AG04449 (cell line): ENCODE results near the gene ZNF142.
A peak's percentile ranks its signal among the peaks of the same experiment; 100 is the strongest.

Experiments
- CTCF ChIA-PET: fragments of 350-600 bp; formaldehyde crosslinking; extraction: SDS; loops from one replicate; lab custom pipeline; 2021; ENCODE audit warnings: antibody characterized with exemption; lab: Yijun Ruan, JAX
- POLR2A ChIA-PET: fragments of 400-600, 350-600 bp; formaldehyde crosslinking; extraction: SDS; loops from one replicate; lab custom pipeline; 2020; ENCODE audit warnings: antibody characterized with exemption, inconsistent platforms; lab: Yijun Ruan, JAX
- DNase-seq: peaks from one replicate; pipeline ENCODE4 v3.0.0-alpha.2; 2010; ENCODE audit warnings: low read depth, low spot score
- H3K4me3 ChIP-seq: 2 replicates; pipeline ENCODE4 v1.5.1; 2011; ENCODE audit warnings: low read depth, mild to moderate bottlenecking, control low read depth, low read length
- CTCF ChIP-seq: IDR thresholded peaks from one replicate; pipeline ENCODE4 v1.5.1; 2011; ENCODE audit warnings: mild to moderate bottlenecking, moderate library complexity, low read length, control low read depth, inconsistent platforms; ENCODE audit not compliant: insufficient read depth; ENCODE audit errors: missing control alignments

The ZNF142 gene

GRCh38 chr2:218648088-218648786, 11.2 kb downstream of the ZNF142 start:
- H3K4me3 ChIP-seq, result no peak overlapping the region
- CTCF ChIA-PET, result interaction anchor here (0.6 to 6.4 kb wide), 34 partner anchors 8 to 376 kb away, joined by 3 to 95 read pairs (median 4); partner anchors contain the start of genes BCS1L, PLCD4, RNF25 and STK36
- POLR2A ChIA-PET, result no interaction called here
- peak; percentile 84 for TF ChIP-seq CTCF
- DNase-seq, result no peak

GRCh38 chr2:218645126-218645525, 14.3 kb downstream of the ZNF142 start:
- TF ChIP-seq CTCF, result no peak
- CTCF ChIA-PET, result interaction anchor here (1.0 to 6.4 kb wide), 5 partner anchors 14 to 373 kb away, joined by 3 to 95 read pairs (median 4); partner anchors contain the start of genes BCS1L and ZNF142
- POLR2A ChIA-PET, result no interaction called here
- no peak for DNase-seq
- no peak overlapping the region for H3K4me3 ChIP-seq

- CTCF ChIA-PET, result interaction anchor here (1.0 to 2.4 kb wide), 4 partner anchors 11 to 373 kb away, joined by 3 to 9 read pairs (median 4); partner anchors contain the start of genes BCS1L and ZNF142
- no peak for TF ChIP-seq CTCF
- POLR2A ChIA-PET, result no interaction called here
- no peak overlapping the region for H3K4me3 ChIP-seq
- DNase-seq, result no peak
Observed at GRCh38 chr2:218644721-218645120, 14.7 kb downstream of the ZNF142 start.

- no peak overlapping the region for H3K4me3 ChIP-seq
- POLR2A ChIA-PET, result no interaction called here
Observed at GRCh38 chr2:218643751-218644310, 15.6 kb downstream of the ZNF142 start.

GRCh38 chr2:218642786-218643185, 16.6 kb downstream of the ZNF142 start:
- TF ChIP-seq CTCF, result no peak
- POLR2A ChIA-PET, result no interaction called here
- no peak overlapping the region for H3K4me3 ChIP-seq
- DNase-seq, result no peak
- CTCF ChIA-PET, result interaction anchor here (1.1 to 2.4 kb wide), 3 partner anchors 16 to 44 kb away, joined by 3 to 9 read pairs (median 3); partner anchors contain the start of genes BCS1L, PLCD4 and ZNF142

More at GRCh38 chr2:218643751-218644310, 15.6 kb downstream of the ZNF142 start:
- no peak for TF ChIP-seq CTCF
- no peak for DNase-seq
- CTCF ChIA-PET, result interaction anchor here (1.0 to 2.4 kb wide), 5 partner anchors 10 to 372 kb away, joined by 3 to 9 read pairs (median 3); partner anchors contain the start of genes BCS1L, PLCD4 and ZNF142

GRCh38 chr2:218642121-218642656, 17.2 kb downstream of the ZNF142 start:
- ChIA-PET CTCF (interaction anchor here (0.9 to 2.2 kb wide), 2 partner anchors 8 to 16 kb away, joined by 3 to 9 read pairs; partner anchors contain the start of gene ZNF142), POLR2A (no interaction called here)
- no peak for TF ChIP-seq CTCF
- no peak overlapping the region for H3K4me3 ChIP-seq
- no peak for DNase-seq
